DND-41 (cell line): ENCODE measurements around the gene RAD51B.

ENCODE experiments used
- EZH2 ChIP-seq: IDR thresholded peaks from 3 replicates; pipeline ENCODE4 v1.6.1; 2012; ENCODE audit warnings: borderline replicate concordance, low read depth, mild to moderate bottlenecking, moderate library complexity, low read length, inconsistent platforms; ENCODE audit not compliant: severe bottlenecking
- TF ChIP-seq, protein P1 (sequence below): IDR thresholded peaks from 2 replicates; pipeline ENCODE4 v1.5.1; 2012; ENCODE audit warnings: borderline replicate concordance, low read length, moderate library complexity, mild to moderate bottlenecking; ENCODE audit not compliant: poor library complexity, severe bottlenecking; ENCODE audit errors: extremely low read depth

DNA sequence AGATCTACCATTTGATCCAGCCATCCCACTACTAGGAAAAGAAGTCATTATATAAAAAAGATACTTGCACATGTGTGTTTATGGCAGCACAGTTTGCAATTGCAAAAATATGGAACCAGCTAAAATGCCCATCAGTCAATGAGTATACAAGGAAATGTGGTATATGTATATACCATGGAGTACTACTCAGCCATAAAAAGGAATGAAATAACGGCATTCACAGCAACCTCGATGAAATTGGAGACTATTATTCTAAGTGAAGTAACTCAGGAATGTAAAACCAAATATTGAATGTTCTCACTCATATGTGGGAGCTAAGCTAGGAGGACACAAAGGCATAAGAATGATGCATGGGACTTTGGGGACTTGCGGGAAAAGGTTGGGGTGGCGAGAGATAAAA, 402.6 kb downstream of the RAD51B start:
- TF ChIP-seq, protein P1, sequence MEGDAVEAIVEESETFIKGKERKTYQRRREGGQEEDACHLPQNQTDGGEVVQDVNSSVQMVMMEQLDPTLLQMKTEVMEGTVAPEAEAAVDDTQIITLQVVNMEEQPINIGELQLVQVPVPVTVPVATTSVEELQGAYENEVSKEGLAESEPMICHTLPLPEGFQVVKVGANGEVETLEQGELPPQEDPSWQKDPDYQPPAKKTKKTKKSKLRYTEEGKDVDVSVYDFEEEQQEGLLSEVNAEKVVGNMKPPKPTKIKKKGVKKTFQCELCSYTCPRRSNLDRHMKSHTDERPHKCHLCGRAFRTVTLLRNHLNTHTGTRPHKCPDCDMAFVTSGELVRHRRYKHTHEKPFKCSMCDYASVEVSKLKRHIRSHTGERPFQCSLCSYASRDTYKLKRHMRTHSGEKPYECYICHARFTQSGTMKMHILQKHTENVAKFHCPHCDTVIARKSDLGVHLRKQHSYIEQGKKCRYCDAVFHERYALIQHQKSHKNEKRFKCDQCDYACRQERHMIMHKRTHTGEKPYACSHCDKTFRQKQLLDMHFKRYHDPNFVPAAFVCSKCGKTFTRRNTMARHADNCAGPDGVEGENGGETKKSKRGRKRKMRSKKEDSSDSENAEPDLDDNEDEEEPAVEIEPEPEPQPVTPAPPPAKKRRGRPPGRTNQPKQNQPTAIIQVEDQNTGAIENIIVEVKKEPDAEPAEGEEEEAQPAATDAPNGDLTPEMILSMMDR = no peak
- TF ChIP-seq EZH2 = no peak
